Skin epidermis (tissue), 12 donors: ENCODE data around the gene ISCA2.

ENCODE experiments used
- H3K27ac ChIP-seq, 21 experiments: fragments of 200-600 bp; sonication (generic) in 11 of 21; one replicate each; pipeline ENCODE4 v1.5.0; 2020; ENCODE audit warnings: mild to moderate bottlenecking in 3 of 21, inconsistent platforms in 2 of 21, moderate library complexity in 2 of 21
- H3K4me3 ChIP-seq, 7 experiments: fragments of 200-600 bp; sonication (generic) in 2 of 7; one replicate each; pipeline ENCODE4 v1.5.0; 2020; ENCODE audit warnings: inconsistent platforms in 2 of 7, mild to moderate bottlenecking in 2 of 7, moderate library complexity in 1 of 7

The ISCA2 gene

GRCh38 chr14:74543771-74544438 is 50.3 kb downstream of the ISCA2 start:
- no peak overlapping the region for H3K27ac ChIP-seq

GRCh38 chr14:74545386-74545785 is 51.8 kb downstream of the ISCA2 start:
- no peak overlapping the region for H3K27ac ChIP-seq

More at GRCh38 chr14:74543771-74544438, 50.3 kb downstream of the ISCA2 start:
- no peak overlapping the region for H3K4me3 ChIP-seq

GRCh38 chr14:74546416-74546815 is 52.9 kb downstream of the ISCA2 start:
- H3K4me3 ChIP-seq: no peak overlapping the region
- H3K27ac ChIP-seq: no peak overlapping the region

More at GRCh38 chr14:74545386-74545785, 51.8 kb downstream of the ISCA2 start:
- H3K4me3 ChIP-seq: no peak overlapping the region
